OCI-LY1 (cell line): ENCODE data around the gene LMBRD2.

ENCODE experiments used
- CTCF ChIP-seq: fragments of 200-600 bp; sonication (generic), shearing (Covaris generic); IDR thresholded peaks from 2 replicates; pipeline ENCODE4 v1.5.1; 2017; ENCODE audit warnings: mild to moderate bottlenecking, antibody characterized with exemption, low read length, moderate library complexity, mixed read lengths
- EZH2 ChIP-seq: fragments of 200-600 bp; sonication (generic), shearing (Covaris generic); IDR thresholded peaks from 2 replicates; pipeline ENCODE4 v1.8.0; 2017; ENCODE audit warnings: borderline replicate concordance, mixed run types, mild to moderate bottlenecking, antibody characterized with exemption, low read length, moderate library complexity, mixed read lengths

GRCh38 chr5:36099748-36100147 lies 51.9 kb downstream of the LMBRD2 start:
- no peak for TF ChIP-seq CTCF
- no peak for TF ChIP-seq EZH2
